ENCODE results near the gene MORN5.

DNA sequence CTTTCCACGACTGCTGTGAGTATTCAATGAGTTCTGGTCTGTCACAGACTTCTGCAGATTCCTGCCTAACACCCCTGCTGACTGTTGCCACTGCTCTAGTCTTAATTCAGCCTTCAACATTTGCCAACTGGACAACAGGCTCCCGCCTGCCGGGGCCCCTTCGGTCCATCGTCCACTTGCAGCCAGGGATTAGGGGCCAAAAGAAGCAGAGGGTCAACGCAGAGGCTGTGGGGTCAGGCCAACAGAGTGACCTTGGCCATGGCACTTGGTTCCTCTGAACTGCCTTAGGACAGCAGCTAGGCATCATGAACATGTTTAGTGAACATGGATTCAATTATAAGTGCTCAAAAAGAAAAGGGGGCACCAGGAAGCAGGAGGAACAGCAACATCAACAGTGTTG lies 28.7 kb downstream of the MORN5 start:
- TF ChIP-seq, protein P1, sequence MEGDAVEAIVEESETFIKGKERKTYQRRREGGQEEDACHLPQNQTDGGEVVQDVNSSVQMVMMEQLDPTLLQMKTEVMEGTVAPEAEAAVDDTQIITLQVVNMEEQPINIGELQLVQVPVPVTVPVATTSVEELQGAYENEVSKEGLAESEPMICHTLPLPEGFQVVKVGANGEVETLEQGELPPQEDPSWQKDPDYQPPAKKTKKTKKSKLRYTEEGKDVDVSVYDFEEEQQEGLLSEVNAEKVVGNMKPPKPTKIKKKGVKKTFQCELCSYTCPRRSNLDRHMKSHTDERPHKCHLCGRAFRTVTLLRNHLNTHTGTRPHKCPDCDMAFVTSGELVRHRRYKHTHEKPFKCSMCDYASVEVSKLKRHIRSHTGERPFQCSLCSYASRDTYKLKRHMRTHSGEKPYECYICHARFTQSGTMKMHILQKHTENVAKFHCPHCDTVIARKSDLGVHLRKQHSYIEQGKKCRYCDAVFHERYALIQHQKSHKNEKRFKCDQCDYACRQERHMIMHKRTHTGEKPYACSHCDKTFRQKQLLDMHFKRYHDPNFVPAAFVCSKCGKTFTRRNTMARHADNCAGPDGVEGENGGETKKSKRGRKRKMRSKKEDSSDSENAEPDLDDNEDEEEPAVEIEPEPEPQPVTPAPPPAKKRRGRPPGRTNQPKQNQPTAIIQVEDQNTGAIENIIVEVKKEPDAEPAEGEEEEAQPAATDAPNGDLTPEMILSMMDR (IDR thresholded peaks at IDR 0.05), result no peak
- no peak for TF ChIP-seq POLR2A (IDR thresholded peaks at IDR 0.05)
